GM04503 (cell line): ENCODE measurements around the gene HAAO.
A peak's percentile ranks its signal among the peaks of the same experiment; 100 is the strongest.

ENCODE experiments used
- DNase-seq: peaks from one replicate; pipeline ENCODE4 v3.0.0-alpha.2; 2012; ENCODE audit warnings: low read depth

The HAAO gene

DNA sequence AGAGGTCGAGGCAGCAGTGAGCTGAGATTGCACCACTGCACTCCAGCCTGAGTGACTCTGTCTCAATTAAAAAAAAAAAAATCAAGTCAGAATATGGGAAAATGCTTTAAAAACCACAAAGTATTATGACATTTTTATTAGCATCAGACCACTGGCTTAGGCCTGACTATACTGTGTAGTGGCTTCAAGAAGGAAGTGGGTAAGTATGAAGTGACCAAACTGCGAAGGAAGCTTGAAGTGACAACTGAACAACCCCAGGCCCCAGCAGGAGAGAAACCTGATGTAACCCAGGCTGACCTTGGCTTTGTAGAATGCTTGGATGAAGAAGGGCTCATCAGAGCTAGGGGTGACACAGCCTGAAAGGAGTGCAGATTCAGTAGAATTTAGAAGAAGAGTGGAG, 21.4 kb upstream of the HAAO start:
- no peak for DNase-seq

DNA sequence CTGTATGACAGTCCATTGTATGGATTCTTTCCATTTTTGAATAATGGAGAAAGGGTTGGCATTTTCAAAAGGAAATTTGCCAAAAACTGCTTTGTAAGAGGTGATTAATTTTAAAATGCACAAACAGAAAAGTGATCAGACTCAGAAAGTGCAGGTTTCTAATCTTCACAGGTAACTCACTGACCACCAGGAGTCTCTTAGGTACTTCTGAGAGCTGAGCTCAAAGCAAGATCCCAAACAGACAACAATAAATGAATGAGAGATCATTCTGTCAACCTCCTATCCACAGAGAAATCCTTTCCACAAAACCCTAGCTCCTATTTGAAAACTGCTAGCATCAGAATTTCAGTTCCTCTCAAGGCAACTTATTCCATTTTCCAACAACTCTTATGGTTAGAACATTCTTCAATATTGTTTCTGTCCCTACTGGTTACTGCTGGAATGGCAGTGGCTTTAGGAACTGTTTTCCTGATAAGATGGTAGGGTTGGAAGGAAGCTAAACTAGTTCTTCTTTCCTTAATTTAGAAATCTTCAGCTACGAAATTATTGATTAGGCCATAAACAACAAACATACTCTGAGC, 20.6 kb upstream of the HAAO start:
- no peak for DNase-seq

DNA sequence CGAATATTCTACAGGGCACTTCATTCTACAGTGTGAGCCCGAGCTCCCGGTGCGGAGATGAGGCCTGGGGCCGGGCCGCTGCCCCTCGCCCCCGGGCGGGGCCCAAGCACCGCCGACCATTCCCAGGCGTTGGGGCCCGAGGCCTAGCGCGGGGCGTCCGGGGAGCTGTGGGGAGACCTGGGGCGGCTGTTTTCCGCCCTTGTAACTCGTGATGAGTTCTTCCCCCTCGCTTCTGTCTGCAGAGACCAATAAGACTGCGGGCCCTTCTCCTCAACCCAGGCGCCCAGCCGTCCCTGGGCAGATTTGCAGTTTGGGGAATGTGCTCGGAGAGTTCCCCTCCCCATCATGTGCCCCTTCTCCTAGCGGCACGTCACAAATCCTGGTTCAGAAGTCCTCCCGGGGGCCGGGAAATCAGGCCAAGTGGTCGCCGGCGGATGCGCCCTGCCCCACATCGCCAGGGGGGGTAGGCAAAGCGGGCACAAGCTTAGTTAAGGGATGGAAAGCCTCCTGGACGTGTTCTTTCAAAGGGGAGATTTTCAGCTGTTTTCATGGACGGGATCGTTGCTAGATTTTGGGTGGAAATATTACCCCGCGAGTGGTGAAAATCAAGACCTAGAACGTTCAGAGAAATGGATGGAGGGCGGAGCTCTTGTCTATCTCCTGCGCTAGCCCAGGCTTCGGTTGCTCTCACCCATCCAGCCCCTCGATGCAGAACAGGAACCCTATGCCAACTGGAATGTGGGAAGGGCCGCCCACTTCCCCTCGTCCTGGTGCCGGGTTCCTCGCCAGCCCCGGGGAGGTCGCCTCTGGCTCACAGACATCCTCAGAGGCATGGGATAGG, 18.8 kb upstream of the HAAO start:
- DNase-seq, result no peak

DNA sequence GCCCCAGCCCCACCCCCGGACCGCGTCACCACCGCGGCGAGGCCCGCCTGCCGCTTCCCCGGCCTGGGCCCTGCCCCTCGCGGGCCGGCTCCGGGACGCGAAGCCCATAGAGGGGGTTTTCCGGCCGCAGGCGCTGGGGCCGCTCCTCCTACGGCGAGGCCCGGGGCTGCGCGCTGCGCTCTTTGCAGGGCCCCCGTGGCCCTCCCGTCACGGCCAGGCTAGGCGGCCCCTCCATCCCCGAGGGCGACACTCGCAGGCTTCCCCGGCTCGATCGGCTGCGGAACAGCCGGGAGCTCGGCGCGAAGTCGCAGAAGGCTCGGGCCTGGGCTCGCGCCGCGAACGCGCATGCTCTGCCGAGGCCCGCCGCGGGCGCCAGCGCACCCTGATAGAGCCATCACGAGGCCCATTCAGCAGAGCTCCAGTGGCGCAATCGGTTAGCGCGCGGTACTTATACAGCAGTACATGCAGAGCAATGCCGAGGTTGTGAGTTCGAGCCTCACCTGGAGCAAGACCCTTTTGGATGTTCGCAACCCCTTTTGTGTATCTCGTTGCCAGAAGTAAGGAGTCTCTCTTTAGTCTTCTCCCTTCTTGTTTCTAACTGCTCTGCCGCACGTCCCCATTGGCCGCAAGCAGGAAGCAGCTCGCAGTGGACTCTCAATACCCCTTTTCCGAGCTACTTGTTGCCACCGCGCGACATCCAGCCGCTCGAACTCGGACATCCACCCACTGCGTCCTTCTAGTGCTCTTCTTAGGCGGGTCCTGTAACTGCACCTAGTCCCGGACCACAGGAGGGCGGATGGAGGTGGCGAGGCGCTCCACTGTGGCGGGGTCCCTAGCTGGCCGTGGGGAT, 18.0 kb upstream of the HAAO start:
- DNase-seq, result peak; percentile 77

DNA sequence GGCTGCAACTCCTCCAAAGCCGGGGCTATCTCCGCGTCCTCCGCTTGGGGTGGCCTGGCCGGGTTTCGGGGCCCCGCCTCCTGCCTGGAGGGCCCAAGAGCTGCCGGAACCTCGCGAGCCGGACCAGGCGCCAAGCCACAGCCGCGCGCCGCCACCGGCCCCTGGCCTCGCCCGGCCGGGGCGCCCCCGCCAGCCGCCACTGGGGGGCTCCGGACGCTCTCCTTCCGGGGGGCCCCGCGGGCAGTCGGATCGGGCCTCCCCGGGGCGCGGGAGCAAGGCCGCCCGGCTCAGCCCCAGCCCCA, 17.4 kb upstream of the HAAO start:
- no peak for DNase-seq

DNA sequence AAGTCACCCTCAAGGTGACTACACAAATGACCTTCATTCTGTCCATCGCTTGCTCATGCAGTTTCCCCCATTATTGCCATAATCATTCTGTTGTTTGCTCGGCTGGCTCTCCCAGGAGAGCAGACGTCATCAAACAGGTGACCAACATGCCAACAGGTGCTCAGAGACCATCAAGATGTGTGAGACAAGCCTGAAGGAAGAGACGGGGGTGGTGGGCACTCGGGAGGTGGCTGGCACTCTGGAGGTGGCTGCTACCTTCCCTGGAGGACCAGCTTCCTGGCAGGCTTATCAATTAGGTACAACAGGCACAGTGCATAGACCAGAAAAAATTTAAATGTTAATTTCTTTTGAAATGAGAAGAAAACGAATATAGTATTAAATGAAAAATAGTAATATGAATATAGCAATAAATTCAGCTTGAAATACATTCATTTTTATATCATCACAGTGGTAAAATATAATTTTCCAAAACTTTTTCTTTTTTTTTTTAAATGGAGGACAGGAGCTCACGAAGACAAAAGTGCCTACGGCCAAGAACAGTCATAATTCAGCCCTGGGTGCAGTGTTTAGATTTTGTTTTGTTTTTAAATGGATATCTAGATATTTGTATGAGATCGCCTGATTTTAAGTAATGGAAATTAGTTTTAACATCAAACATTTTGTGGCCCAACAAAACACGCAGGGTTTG, 16.9 kb upstream of the HAAO start:
- DNase-seq, result no peak

DNA sequence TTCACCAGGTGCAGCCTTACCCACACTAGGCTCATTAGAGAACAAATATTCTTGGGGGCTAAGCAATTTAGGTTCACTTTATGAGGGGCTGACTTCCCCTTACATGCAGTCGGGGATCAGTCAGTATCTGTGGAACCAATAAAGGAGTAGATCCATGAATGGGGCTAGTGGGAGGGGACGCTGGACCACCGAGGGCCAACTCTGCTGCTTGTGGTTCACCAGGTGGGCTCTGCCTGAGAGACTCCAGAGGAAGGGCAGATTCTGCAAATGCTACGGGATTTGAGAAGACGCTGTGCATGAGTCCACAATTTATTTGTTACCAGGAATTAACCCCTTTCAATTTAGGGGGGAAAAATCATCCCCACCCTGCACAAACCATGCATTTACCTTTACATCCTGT, 15.9 kb upstream of the HAAO start:
- DNase-seq, result no peak

DNA sequence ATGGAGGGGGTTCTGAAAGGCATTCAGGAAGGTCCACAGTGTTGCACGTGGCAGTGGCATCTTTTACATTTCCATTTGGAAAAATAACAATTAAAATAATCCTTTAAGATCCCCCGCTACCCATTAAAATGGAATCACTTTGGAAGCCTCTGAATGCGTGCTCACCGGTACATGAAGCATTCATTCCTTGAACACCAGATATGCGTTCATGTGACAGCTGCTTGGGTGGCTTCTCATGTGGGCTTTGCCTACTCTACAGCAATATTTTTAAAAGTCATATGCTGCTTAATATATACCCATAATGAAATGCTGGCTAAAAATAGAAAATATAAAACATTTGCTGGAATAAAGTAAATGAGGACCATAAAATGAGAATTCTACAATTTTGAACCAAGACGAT, 14.4 kb upstream of the HAAO start:
- DNase-seq, result no peak

DNA sequence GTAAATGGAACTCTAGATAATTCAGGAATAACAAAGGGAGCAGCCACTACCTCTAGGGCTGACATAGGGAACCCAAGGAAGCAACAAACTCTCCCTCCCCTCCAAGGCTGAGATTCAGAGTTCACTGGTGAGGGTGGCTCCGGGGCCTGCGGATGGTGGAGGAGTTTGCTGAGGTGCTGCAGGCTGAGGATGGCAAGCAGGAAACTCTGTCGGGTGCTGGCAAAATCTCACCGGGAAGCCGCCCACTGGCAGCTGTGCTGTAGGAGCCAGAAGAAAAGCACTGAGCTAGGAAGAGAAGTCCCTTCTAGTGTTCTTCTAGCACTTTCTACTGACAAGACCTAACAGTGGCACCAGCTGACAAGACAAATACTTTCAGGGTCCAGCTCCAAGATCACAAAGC, 12.5 kb upstream of the HAAO start:
- no peak for DNase-seq

DNA sequence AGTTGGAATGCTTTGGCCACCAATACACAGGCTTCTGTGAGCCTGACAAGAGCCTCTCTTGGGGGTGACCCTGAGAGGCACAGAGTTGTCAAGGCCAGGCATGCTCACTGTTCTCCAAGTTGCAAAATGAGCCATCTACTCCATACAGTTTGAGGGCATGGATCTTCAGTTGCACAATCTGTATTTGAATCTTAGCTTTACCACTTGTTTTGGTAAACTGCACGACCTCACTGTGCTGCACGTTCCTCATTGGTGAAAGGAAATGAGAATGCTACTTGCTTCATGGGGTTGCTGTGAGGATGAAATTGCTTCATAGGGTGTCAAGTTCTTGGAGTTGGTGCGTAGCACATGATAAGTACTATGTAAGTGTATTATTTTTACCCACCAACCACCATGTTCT, 12.0 kb upstream of the HAAO start:
- DNase-seq, result no peak

DNA sequence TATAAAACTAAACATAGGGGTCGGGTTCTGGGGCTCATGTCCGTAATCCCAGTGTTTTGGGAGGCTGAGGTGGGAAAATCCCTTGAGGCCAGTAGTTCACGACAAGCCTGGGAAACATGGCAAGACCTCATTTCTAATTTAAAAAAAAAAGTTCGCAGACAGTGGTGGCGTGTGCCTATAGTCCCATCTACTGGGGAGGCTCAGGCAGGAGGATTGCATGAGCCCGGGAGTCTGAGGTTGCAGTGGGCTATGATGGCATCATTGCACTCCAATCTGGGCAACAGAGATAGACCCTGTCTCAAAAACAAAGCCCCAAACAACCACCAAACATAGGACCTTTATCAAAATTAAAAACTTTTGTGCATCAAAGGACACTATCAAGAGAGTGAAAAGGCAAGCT, 9.8 kb upstream of the HAAO start:
- DNase-seq, result no peak

DNA sequence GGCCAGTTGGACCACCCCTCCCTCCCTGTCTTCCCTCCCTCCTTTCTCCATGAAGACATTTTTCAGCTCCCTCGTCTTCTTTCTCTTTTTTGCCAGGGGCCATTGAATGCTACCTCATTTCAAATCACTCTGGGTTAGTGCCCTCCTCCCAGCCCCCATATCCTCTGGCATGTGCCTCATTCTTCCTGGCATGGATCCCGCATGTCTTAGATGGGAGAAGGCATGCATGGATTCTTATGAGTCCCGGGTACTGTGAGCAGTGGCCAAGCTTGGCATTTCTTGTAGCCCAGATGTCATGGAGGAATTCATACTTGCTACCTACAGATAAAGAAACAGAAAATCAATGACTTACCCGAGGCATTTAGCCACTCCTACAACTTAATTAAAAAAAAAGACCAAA, 9.0 kb upstream of the HAAO start:
- DNase-seq, result no peak

DNA sequence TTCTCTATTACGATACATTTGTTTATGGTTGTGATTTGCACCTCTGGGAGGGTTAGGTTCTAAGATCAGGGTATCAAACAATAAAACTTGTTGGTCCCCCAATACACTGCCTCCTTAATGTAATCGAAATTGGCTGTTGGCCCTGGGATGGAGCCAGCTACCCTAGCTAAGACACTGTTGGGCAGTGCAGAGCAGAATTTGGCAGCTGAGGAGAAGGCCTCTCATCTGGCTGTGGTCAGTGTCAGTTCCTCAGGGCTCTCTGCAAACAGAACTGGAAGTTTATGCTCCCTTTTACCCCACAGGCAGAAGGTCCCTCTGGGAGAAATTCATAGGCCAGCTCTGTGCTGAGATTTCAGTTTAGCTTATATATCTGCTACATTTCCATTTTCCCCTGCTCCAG, 8.6 kb upstream of the HAAO start:
- DNase-seq, result no peak

DNA sequence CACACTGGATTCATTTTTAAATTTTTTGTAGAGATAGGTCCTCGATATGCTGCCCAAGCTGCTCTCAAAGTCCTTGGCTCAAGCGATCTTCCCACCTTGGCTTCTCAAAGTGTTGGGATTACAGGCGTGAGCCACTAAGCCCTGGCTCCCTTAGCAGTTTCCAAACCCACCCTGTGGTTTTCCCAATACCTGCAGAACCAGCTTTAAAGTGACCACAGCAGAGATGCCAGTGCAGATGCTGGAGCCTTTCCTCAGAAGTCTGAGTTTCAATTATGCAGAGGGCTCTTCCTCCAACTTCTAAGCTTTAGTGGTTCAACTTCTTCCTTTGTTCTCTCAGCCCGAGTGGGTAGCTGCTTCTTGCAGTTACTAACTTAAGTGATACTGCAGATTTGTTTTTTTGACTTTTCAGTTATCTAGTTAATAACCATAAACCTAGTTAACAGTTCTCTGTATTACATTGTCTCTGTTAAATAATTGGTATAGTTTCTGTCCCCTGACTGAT, 8.1 kb upstream of the HAAO start:
- DNase-seq, result no peak

DNA sequence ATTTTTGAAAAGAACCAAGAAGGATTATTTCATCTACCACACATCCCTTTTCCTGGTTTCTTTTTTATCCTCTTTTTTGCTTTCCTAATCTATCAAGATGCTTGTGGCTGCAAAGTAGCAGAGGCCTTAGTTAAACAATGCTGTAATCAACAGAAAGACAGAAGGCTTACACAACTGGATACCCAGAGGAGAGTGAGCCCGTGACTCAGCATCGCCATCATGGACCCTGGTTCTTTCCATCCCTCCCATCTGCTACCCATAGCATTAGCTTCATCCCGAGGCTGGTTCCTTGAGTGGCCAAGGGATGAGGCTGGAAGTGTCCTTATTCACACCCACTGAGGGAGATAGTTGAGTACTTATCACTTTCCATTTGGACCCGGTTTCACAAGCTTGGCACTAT, 7.5 kb upstream of the HAAO start:
- no peak for DNase-seq

DNA sequence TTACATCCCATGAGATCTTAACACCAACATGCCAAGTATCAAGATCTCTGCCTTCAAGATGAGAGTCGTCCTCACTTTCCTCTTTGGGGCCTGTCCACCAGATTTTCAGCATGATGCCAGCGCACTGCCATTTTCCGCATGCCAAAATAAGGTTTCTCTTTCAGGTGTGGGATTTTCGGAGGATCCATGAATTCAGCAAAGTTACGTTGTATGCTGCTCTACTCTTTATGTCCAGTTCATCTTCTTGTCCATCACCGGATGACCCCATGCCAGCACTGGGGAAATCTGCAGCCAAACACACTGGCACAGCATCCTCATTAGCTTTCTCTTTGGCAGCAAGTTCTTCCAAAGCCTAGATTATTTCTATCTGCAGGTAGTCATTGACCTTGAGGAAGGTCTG, 4.9 kb upstream of the HAAO start:
- DNase-seq, result no peak

DNA sequence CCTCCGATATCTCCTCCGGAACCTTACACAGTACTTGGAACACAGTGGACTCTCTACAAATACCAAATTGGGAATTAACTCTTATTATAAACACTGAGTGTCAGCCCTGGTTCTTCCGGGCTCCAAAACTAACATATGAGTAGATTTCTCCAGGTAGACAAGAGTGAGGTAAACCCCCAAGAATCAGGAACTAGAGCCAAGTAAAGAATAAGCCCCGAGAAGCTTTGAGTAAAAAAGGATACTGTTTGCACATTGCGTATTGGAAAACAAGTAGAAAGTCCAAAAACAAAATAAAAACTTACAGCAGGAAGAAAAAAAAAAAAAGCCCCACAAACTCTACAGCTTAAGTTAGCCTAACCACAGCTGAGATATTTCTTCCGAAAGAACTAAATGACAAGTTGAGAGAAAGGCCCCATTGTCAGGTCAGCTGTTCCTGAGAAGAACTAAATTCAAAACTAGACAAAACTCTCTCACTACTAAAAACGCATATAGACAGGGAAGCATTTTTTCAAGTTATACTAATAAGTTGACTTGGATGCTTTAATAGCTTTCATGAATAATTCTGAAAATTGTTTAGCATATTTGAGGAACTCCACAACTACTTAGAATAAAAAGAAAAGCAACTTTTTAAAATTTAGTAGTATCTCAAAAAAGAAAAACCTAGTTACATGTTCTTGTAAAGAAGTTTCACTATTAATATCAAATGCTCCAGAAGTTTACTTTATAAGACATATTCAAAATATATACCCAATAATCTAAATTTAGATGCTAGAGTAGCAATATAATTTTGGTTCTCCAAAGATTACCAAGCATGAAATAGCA, 4.3 kb upstream of the HAAO start:
- no peak for DNase-seq

DNA sequence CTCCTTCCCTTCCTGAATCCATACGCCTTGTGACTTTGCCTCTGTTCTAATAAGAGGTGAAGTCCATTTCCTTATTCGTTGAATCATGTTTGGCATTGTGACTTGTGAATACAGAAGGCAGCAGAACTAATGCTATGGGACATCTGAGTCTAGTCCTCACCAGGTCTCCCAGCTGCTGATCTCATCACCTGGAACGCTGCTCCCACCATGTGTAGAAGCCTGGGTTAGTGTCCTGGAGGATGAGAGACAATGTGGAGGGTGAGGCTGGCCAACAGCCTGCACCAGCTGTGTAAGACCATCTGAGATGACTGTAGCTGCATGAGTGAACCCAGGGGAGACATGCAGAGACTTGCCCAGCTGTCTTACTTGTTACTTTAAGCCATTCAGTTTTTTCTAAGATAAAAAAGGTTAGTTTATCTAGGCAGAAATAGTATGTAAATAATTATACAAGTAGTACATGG, 3.5 kb upstream of the HAAO start:
- no peak for DNase-seq

DNA sequence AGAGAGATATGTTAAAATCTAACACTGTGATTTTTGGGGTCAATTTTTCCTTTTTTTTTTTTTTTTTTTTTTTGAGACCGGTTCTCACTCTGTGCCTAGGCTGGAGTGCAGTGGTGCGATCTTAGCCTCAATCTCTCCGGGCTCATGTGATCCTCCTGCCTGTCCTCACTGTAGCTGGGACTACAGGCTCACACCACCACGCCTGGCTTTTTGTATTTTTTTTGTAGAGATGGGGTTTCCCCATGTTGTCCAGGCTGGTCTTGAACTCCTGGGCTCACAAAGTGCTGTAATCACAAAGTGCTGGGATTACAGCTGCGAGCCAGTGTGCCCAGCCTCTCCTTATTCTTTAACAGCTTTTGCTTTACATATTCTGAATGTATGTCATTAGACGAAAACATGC, 2.9 kb upstream of the HAAO start:
- no peak for DNase-seq

DNA sequence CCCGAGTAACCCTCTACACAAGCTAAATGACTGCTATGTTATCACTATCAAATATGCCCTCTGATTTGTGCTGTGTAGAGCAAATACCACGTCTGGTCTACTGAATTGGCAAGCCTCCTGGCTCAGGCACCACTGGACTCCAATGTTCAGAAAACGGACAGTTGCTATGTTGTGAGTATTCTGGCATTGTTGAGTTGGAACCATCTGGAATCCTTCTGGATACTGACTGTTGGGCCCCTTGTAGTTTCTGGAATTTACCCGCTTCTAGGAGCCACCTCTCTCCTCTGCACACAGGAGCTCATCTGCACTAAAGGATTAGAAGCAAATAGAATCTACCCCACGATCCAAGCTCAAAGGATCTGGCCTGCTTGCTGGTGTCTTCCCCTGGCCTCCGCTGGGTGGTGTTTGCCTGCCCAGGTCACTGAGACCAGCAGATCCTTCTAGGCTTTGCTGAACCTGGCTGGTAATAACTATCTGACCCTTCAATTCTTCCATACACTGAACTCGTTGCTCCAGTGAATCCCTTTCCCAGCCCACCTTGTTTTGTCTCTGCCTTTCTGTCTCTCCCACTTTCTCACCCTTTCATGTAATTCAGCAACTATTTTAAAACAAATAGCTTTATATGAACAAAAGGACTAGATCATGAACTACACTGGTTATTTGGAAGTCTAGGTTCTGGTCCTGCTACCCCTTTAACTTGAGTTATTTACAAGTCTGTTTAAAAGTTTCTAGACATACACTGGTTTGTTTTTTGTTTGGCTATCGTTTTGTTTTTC, 2.1 kb upstream of the HAAO start:
- DNase-seq, result no peak
